NCI-H446 treated with DMSO at 0.1 percent for 48 hours (cell line): Measurements from ENCODE around the gene VGLL4.
"Not testable (repeated sequence)": the region's sequence is repeated elsewhere in the genome, so short reads cannot be mapped to it uniquely, and the experiment has no call there.

Experiments used
- DNase-seq: peaks from one replicate; lab custom pipeline; 2025; lab: John Stamatoyannopoulos, UW

Gene VGLL4

DNA sequence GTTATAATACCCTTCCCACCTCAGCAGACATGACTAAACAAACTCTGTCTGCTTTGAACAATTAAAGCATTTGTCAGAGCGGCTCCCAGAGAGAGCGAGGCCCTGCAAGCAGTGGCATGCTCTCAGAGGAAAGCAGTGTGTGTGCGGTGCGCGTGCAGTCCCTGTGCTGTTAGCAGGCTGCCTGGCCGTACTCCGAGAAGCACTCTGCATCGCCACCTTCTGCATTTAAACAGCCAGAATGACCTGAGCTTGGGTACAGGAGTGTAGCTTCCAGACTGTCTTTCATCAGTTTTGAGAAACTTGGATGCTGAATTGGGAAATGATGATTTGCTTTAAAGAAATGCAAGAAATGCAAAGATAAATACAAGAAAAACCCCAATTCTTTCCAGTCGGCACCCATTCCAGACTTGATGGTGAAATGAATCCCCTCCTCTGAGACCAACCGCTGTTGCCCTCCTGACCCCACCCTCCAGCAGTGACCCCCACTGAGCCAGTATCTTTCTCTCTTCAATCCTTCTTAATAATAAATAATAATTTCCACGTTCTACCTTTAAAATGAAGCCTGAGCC, 113.5 kb downstream of the VGLL4 start:
- DNase-seq, result no peak

DNA sequence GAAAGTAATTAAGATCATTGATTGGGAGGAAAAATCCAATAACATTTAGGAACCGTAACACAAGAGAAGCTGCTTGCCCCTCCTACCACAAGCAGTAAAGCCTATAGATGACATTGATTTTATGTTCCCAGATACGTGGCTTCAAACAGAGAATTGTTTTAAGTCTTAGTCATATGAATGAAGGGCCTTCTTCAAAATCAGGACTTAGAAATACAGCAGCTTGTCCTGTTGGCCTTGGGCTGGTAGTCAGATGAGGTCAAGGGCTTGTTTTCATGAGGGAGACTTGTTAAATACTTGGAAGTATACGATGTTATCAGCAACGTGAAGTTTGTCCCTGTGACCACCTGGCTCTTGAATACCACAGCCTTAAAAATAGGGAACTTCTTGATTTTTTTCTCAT, 114.4 kb downstream of the VGLL4 start:
- no peak for DNase-seq

DNA sequence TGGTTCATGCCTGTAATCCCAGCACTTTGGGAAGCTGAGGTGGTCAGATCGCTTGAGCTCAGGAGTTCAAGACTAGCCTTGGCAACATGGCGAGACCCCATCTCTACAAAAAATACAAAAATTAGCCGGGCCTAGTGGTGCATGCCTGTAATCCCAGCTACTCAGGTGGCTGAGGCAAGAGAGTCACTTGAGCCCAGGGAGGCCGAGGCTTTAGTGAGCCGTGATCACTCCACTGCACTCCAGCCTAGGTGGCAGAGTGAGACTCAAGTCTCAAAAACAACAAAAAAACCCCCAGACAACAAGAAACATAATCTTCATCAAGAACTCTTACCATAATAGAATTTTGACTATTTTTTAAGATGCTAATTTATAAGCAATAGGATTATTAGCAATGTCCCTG, 117.6 kb downstream of the VGLL4 start:
- DNase-seq, result not testable (repeated sequence)

DNA sequence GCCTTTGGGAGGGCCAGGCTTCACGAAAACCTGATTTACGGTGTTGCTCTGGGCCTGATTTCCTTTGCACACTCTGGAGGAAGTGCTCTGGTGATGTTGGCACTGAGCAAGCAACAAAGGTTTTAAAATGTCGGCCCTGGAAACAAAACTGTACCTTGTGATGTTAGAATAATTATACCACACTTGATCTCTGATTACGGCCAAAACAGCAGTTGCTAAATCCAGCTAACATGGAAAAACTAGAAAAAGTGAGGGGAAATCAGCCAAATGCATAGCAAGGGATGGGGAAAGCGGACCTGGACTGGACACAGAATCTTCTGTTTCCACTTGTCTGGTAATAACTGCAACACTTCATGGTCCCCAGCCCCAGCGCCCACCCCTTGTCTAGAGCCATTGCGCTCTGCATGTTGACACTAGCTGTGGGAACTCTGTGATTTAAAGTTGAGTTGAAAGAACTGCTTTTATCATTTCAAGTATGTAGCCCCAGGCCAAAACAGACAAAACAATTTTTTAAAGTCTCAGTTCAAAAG, 120.1 kb downstream of the VGLL4 start:
- no peak for DNase-seq

DNA sequence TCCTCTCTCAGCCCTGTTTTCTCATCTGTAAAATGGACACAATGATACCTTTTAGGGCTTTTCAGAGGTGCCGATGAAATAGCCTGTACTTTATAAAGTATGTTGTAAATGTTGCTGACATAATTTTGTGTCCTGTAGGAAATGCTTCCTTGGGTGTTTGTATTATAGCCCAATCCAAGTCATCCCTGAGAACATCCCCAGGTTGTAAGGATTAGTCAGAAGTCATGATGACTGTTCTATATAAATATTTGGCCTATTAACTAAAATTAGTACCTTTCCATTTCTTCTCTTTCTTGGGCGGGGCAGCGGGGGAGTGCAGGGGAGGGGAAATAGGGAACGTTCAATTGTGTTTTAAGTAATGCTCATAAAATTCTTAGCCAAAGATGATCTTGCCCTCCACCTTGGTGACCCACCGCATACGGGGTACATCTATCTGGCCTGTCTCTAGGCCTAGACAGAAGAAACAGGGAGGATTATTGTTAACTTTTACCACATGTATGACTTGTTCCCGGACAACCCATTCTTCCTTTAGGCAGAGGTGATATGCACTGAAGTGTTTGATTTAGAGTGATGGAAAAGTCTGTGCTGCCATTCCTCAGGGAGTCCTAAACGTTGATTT, 120.7 kb downstream of the VGLL4 start:
- DNase-seq, result no peak

DNA sequence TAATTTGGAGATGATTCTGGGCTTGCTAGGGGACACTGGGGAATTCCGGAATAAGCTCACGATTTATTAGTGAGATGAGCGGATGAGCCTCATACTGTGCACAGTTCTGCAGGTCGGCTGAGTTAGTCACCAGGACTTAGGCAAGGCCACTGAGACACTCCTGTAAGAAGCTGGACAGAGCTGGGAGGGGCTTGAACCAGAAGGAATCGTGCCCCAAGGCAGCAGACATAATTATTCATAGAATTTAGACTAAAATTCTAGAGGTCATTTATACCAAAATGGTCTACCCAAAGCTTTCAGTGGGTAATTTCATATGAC, 121.4 kb downstream of the VGLL4 start:
- DNase-seq, result no peak

DNA sequence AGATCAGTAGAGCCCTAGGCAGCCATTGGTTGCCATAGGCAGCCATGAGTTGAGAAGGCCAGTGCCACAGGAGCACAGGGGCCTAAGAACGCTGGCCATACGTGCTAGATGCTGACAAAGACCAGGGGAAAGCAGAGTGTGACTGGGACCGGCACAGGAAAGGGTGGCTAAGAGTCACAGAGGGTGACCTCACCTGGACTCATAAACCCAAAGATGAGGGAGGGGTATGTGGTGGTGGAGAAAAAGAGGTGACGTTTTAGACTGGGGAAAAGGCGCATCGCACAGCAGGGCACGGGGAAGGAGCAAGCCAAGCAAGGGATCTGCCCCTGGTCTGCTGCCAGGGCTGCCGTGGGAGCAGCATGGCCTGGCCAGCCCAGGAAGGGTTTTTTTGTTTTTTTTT, 122.5 kb downstream of the VGLL4 start:
- DNase-seq, result no peak

DNA sequence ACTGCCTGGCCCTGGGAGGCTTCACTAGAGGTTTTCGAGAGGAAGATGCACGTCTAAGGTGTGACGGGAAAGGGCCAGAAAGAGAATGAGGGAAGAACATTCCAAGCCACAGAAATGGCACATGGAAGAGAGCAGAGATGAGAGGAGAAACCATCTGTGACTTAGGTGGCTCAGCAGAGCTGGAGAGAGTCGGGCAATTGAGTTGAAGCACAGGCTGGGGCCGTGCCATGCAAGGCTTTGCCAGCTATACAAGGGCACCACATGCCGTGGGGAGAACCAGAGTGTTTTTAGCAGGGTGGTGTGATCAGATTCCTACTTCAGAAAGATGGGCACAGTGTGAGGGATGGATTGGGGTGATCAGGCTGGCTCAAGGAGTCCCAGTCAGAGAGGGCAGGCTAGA, 126.1 kb downstream of the VGLL4 start:
- no peak for DNase-seq

DNA sequence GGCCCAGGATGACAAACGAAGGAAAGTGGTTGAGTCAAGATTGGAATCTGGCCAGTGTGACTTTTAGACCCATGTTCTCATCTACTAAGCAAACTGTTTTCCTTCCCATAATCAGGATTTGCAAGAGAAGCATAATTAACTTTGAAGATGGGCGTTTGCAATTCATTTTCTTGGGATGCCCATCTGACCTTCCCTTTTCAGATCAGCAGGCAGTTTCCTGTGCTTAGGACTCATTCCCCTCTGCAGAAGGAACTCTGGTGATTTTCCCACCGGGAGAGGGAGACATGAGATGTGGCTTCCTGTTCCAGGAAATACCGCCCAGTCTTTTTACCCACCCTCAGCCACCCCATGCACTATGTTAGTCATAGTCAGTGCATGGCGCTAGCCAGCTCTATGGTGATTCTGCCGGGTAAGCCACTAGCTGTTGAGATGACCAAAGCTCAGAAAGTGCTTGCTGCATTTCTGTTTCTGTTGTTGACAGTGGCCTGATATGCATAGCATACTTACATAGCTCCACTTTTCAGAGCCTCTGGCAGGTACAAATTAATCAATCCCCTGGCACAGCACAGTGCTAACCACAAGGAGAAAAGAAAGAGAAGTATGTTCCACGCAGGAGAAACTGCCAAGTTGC, 129.4 kb downstream of the VGLL4 start:
- DNase-seq, result no peak

DNA sequence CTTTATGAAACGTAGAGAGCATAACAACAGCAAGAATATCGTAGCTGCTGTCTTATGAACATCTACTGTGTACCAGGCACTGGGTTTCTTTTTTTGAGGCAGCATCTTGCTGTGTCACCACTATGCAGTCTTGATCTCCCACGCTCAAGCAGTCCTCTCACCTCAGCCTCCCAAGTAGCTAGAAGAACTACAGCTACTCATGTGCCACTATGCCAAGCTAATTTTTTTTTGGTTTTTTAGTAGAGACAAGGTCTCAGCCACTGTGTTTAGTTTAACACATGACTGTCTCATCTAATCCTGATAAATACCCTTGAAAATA, 129.9 kb downstream of the VGLL4 start:
- no peak for DNase-seq

DNA sequence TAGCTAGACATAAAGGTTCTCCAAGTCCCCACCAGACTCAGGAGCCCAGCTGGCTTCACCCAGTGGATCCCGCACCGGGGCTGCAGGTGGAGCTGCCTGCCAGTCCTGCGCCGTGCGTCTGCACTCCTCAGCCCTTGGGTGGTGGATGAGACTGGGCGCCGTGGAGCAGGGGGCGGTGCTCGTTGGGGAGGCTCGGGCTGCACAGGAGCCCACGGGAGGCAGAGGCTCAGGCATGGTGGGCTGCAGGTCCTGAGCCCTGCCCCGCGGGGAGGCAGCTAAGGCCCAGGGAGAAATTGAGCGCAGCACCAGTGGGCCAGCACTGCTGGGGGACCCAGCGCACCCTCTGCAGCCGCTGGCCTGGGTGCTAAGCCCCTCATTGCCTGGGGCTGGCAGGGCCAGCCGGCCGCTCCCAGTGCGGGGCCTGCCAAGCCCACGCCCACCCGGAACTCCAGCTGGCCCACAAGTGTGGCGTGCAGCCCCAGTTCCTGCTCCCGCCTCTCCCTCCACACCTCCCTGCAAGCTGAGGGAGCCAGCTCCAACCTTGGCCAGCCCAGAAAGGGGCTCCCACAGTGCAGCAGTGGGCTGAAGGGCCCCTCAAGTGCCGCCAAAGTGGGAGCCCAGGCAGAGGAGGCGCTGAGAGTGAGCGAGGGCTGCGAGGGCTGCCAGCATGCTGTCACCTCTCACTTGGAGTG, 130.4 kb downstream of the VGLL4 start:
- DNase-seq, result not testable (repeated sequence)

DNA sequence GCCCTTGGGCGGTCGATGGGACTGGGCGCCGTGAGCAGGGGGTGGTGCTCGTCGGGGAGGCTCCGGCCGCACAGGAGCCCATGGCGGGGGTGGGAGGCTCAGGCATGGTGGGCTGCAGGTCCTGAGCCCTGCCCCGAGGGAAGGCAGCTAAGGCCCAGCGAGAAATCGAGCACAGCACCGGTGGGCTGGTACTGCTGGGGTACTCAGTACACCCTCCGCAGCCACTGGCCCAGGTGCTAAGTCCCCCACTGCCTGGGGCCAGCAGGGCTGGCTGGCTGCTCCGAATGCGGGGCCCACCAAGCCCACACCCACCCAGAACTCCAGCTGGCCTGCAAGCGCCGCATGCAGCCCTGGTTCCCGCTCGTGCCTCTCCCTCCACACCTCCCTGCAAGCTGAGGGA, 132.1 kb downstream of the VGLL4 start:
- not testable (repeated sequence) for DNase-seq

DNA sequence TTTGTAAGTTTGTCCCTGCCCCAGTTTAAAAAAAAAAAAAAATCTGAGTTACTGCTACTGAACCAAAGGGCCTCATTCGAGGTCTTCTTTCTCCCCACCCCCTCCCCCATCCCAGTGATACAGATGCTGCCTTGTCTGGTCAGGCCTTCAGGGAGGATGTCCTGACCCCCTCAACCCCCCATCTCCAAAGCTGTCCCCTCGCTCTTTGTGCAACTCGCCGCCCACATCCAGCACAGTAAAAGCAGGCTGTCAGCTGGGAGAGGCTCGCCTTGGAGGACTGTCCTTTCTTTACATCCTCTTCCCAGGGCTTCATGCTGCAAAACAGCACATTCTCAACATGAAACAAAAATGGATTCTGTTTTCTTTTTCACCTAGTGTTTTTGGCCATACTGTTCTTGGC, 133.4 kb downstream of the VGLL4 start:
- no peak for DNase-seq

DNA sequence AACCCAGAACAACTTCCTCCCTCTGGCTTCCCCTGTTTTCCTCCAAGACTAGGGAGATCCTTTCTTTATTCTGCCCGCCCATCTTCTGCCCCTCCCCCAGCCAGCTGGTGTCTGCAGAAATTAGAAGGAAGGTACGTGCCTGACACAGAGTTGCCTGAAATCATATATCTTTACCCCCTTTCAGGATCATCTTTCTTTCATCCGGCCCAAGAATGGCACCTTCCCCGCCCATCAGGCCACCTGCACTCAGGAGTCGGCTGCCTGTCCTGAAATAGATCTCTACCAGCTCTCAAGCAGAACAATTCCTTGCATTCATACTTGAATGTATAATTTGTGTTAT, 133.7 kb downstream of the VGLL4 start:
- no peak for DNase-seq

DNA sequence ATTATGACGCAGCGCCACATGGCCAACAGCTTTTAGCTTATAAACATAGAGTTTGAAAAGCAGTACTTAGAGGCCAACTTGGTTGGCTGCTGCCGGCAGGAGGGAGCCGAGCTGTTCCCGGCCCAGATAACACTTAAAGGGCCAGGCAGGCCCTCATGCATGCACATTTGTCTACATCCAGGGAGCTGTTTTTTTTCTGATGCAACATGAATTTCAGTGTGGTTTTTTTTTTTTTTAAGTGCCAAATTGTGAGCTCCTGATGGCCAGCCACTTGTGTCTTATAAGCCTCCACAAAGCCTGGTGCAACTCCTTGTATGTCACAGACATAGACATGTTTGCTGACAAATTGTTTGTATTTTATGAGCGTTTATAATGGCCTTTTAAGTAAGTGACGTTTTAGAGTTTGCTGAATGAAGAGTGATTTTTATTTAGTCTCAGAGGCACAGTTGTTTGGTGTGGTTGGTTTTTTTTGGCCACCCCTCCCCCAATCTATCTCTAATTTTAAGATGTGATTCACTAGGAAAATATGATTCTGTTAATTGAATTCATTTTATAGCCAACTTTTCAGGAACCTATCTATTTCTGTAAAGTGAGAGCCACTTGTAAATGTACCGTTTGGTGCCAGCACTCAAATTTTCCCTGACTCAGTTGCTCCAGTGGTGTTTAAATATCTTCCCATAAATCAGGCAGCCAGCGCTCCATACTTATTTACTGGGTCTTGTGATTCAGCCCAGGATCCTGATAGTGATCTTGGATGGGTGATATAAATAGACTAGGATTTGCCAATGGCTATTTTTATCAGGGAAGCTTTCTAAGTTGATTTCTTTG, 134.3 kb downstream of the VGLL4 start:
- peak; percentile 65 for DNase-seq

DNA sequence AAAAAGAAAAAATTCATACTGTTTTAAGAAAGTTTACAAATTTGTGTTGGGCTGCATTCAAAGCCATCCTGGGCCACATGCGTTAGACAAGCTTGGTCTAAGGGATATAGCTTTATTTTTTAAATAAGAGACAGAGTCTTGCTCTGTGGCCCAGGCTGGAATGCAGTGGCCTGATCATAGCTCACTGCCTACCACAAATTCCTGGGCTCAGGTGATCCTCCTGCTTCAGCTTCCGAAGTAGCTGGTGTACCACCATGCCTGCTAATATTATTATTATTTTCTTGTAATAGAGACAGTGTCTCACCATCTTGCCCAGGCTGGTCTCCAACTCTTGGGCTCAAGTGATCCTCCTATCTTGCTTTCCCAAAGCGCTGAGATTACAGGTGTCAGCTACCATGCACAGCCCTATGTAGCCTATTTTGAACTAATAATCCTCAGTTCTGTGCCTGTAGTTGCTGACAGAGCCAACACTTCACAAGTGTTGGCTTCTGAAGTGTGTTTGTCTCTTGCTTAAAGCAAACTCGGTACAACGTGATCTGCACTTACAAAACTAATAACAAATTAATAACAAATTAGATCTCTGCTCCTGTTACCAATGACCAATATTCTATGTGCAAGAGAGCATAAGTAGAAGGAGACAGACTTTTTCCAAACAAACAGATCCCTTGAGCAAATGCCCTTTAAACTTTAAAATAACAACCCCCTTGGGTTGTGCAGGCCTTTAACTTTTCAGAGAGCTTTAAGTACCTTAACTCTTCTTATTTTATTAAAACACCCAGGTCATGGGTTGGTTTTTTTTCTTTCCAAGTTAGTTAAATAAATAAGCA, 135.2 kb downstream of the VGLL4 start:
- DNase-seq, result no peak

DNA sequence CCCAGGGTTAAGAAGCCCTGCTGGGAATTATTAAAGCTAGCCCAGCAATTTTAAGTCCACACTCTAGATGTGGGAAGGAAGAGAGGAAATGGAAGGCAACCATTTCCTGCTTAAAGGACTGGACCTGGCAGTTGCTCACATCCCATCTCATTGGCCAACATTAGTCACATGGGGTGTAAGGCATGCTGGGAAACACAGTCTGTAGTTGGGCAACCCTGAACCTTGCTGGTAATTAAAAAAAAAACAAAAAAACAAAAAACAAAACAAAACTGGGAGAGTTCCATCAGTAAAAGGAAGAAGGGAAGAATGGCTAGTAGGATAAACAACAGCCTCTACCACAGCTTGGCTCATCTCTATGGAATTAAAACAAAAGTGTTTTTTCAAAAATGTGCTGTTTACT, 136.0 kb downstream of the VGLL4 start:
- no peak for DNase-seq
